GM12878 (cell line): Measurements from ENCODE around the gene TGDS. TPM values are rescaled to one million over a fixed set of nuclear protein-coding genes. Genes with fewer than 3 reads are reported as not detected.

ENCODE experiments used
- ATAC-seq: fragments of 200-7000 bp; cut with Tn5 transposase; 3 replicates; pipeline ENCODE4 v1.9.1; 2020; ENCODE audit warnings: mild to moderate bottlenecking, moderate library complexity
- BruUV-seq: library from RNA; stranded (reverse); fragments of 400-500 nt; replicated peaks from 2 replicates; lab custom pipeline; 2021; lab: Mats Ljungman, UMichigan
- CTCF ChIA-PET: fragments of 300-600 bp; sonication (Branson Sonifier 250); formaldehyde crosslinking; extraction: SDS; loops from one replicate; lab custom pipeline; 2021; ENCODE audit warnings: inconsistent platforms; lab: Yijun Ruan, JAX
- POLR2A ChIA-PET: fragments of 350-600 bp; formaldehyde crosslinking; extraction: SDS; loops from one replicate; lab custom pipeline; 2021; ENCODE audit warnings: inconsistent platforms; lab: Charles Lee
- RAD21 ChIA-PET: fragments of 300-600 bp; sonication (Branson Sonifier 250); formaldehyde crosslinking; loops from one replicate; lab custom pipeline; 2023; ENCODE audit warnings: antibody characterized with exemption; ENCODE audit not compliant: unreplicated experiment; lab: Charles Lee
- SMC1A ChIA-PET: fragments of 300-600 bp; sonication (Branson Sonifier 250); formaldehyde crosslinking; loops from one replicate; lab custom pipeline; 2023; ENCODE audit not compliant: unreplicated experiment, uncharacterized antibody; lab: Charles Lee
- DNase-seq: peaks from one replicate; pipeline ENCODE4 v3.0.0-alpha.2; 2011; ENCODE audit warnings: low read depth, low spot score
- FAIRE-seq: peaks from 3 replicates; lab custom pipeline; 2011; peaks lifted over from hg19 to GRCh38; lab: Jason Lieb, UNC
- H2AFZ ChIP-seq: 2 replicates; pipeline ENCODE4 v1.6.0; 2011; ENCODE audit warnings: low read depth, low read length, control low read depth; ENCODE audit not compliant: control insufficient read depth
- H3K27ac ChIP-seq: 2 replicates; pipeline ENCODE4 v1.5.1; 2011; ENCODE audit warnings: control low read depth; ENCODE audit not compliant: control insufficient read depth, insufficient read depth
- H3K27me3 ChIP-seq, 2 experiments: replicated peaks in 1 of 2; 2 replicates each; pipeline versions ENCODE4 v1.6.0 to v1.6.1; 2011; ENCODE audit warnings: low read length in 1 of 2; ENCODE audit not compliant: control insufficient read depth in 2 of 2, insufficient read depth in 2 of 2
- H3K36me3 ChIP-seq, 2 experiments: 2 replicates each; pipeline ENCODE4 v1.5.1; 2011; ENCODE audit warnings: low read length in 1 of 2; ENCODE audit not compliant: control insufficient read depth in 2 of 2, insufficient read depth in 2 of 2
- H3K4me1 ChIP-seq: 2 replicates; pipeline ENCODE4 v1.6.1; 2011; ENCODE audit warnings: mild to moderate bottlenecking, low read length, moderate library complexity, mixed read lengths; ENCODE audit not compliant: control insufficient read depth, insufficient read depth
- H3K4me2 ChIP-seq: 2 replicates; pipeline ENCODE4 v1.6.0; 2011; ENCODE audit warnings: control low read depth; ENCODE audit not compliant: control insufficient read depth, insufficient read depth
- H3K4me3 ChIP-seq: fragments of 200-600 bp; sonication (generic); 2 replicates; pipeline ENCODE4 v1.5.1; 2016
- H3K79me2 ChIP-seq: 2 replicates; pipeline ENCODE4 v1.6.0; 2011; ENCODE audit warnings: low read length; ENCODE audit not compliant: control insufficient read depth, insufficient read depth
- H3K9ac ChIP-seq: 2 replicates; pipeline ENCODE4 v1.8.0; 2011; ENCODE audit warnings: low read length, control low read depth, mixed read lengths; ENCODE audit not compliant: control insufficient read depth, insufficient read depth
- H3K9me3 ChIP-seq: replicated peaks from 3 replicates; pipeline ENCODE4 v1.5.1; 2011; ENCODE audit warnings: mild to moderate bottlenecking, low read length; ENCODE audit not compliant: control insufficient read depth, insufficient read depth
- H4K20me1 ChIP-seq: 2 replicates; pipeline ENCODE4 v1.6.0; 2011; ENCODE audit not compliant: control insufficient read depth, insufficient read depth
- BCL11A ChIP-seq: IDR thresholded peaks from 2 replicates; pipeline ENCODE4 v1.6.1; 2011; ENCODE audit warnings: low read depth, low read length
- CHD2 ChIP-seq: IDR thresholded peaks from 2 replicates; pipeline ENCODE4 v1.6.1; 2011; ENCODE audit warnings: low read depth, low read length, improper control_type of control experiment, borderline replicate concordance
- CHD4 ChIP-seq: fragments of 200-600 bp; sonication (generic); IDR thresholded peaks from 2 replicates; pipeline ENCODE4 v1.6.1; 2016; ENCODE audit warnings: mild to moderate bottlenecking
- CREB1 ChIP-seq: IDR thresholded peaks from 2 replicates; pipeline ENCODE4 v1.6.1; 2012; ENCODE audit warnings: low read depth, mild to moderate bottlenecking, inconsistent platforms
- E2F4 ChIP-seq: IDR thresholded peaks from 2 replicates; pipeline ENCODE4 v1.6.1; 2012; ENCODE audit warnings: low read depth, low read length, improper control_type of control experiment
- FOXK2 ChIP-seq: fragments of 450-650 bp; IDR thresholded peaks from 2 replicates; pipeline ENCODE4 v1.6.1; 2017; ENCODE audit warnings: mild to moderate bottlenecking, moderate library complexity
- HDGF ChIP-seq: fragments of 450-650 bp; IDR thresholded peaks from 2 replicates; pipeline ENCODE4 v1.6.1; 2016; ENCODE audit warnings: antibody characterized with exemption
- JUNB ChIP-seq: IDR thresholded peaks from 2 replicates; pipeline ENCODE4 v1.6.1; 2016; ENCODE audit warnings: antibody characterized with exemption, mild to moderate bottlenecking
- NR2C2 ChIP-seq: IDR thresholded peaks from 2 replicates; pipeline ENCODE4 v1.6.1; 2011; ENCODE audit warnings: borderline replicate concordance, low read depth; ENCODE audit not compliant: control insufficient read depth, insufficient read length
- PRDM15 ChIP-seq: fragments of 450-650 bp; formaldehyde crosslinking; IDR thresholded peaks from 2 replicates; pipeline ENCODE4 v1.4.0; 2020; ENCODE audit warnings: mild to moderate bottlenecking, moderate library complexity
- SIX5 ChIP-seq: IDR thresholded peaks from 2 replicates; pipeline ENCODE4 v1.6.1; 2011; ENCODE audit warnings: mild to moderate bottlenecking, low read depth, low read length, moderate library complexity; ENCODE audit not compliant: severe bottlenecking
- SMARCA5 ChIP-seq: fragments of 450-650 bp; IDR thresholded peaks from 2 replicates; pipeline ENCODE4 v1.6.1; 2017; ENCODE audit warnings: mild to moderate bottlenecking
- SMC3 ChIP-seq: IDR thresholded peaks from 2 replicates; pipeline ENCODE4 v1.6.1; 2011; ENCODE audit warnings: low read length, improper control_type of control experiment, borderline replicate concordance
- SPI1 ChIP-seq: IDR thresholded peaks from 2 replicates; pipeline ENCODE4 v1.6.1; 2011; ENCODE audit warnings: low read depth, mild to moderate bottlenecking, low read length, moderate library complexity, borderline replicate concordance; ENCODE audit not compliant: insufficient read depth
- SRF ChIP-seq, 2 experiments: IDR thresholded peaks; 2 replicates each; pipeline ENCODE4 v1.6.1; 2011; ENCODE audit warnings: low read depth in 2 of 2, low read length in 2 of 2, mild to moderate bottlenecking in 1 of 2, moderate library complexity in 1 of 2
- STAT3 ChIP-seq: IDR thresholded peaks from 2 replicates; pipeline ENCODE4 v1.6.1; 2011; ENCODE audit warnings: low read depth, low read length, improper control_type of control experiment
- ZBTB33 ChIP-seq: fragments of 450-650 bp; IDR thresholded peaks from 2 replicates; pipeline ENCODE4 v1.6.1; 2017; ENCODE audit warnings: mild to moderate bottlenecking
- ZNF622 ChIP-seq: fragments of 450-650 bp; IDR thresholded peaks from 2 replicates; pipeline ENCODE4 v1.6.1; 2017; ENCODE audit warnings: mild to moderate bottlenecking, inconsistent platforms
- ZZZ3 ChIP-seq: IDR thresholded peaks from 2 replicates; pipeline ENCODE4 v1.6.1; 2011; ENCODE audit warnings: low read depth; ENCODE audit not compliant: control insufficient read depth, insufficient read length
- WGBS: methylation state at CpG from one replicate; pipeline ENCODE4 v1.1.6; 2016; ENCODE audit warnings: low lambda C conversion rate; ENCODE audit not compliant: insufficient replicate concordance, insufficient coverage; ENCODE audit errors: missing lambda C conversion rate; 5-methylcytosine and 5-hydroxymethylcytosine counted together
- in situ Hi-C: fragments of 300-500 bp; cut with MboI; formaldehyde crosslinking; loops from 9 replicates; pipeline ENCODE4 v1.14.3; 2018; ENCODE audit warnings: mixed read lengths
- intact Hi-C: fragments of 100-400 bp; cut with micrococcal nuclease; formaldehyde crosslinking; loops from one replicate; pipeline ENCODE4 v1.14.2; 2022; ENCODE audit not compliant: unreplicated experiment
- polyA plus RNA-seq, 11 experiments: library from polyadenylated mRNA; depleted of rRNA in 4 of 11; unstranded in 6 of 11; stranded (reverse) in 5 of 11; fragments of >200 nt; fragmentation: Nextera tagmentation in 4 of 11; fragmentation: Illumina TruSeq in 1 of 11; extraction: Ambion mirVana in 4 of 11; extraction: Trizol in 1 of 11; gene quantifications; 1 replicate in 1 of 11; 2 replicates in 10 of 11; pipeline versions ENCODE4 v1.2.1 to v1.2.3, GENCODE V29; 2011 to 2016; ENCODE audit warnings: inconsistent platforms in 2 of 11, missing spikeins in 2 of 11, low read depth in 1 of 11
- total RNA-seq, 4 experiments: library from RNA; depleted of rRNA in 3 of 4; stranded (reverse); fragments of >200 nt in 3 of 4; fragmentation: Illumina TruSeq in 1 of 4; extraction: Trizol in 1 of 4; gene quantifications; 2 replicates each; pipeline versions ENCODE4 v1.2.1 to v1.2.3, GENCODE V29; 2013 to 2021

The TGDS gene
- total and polyA plus RNA-seq, 10 of the 15 experiments (the other 5 are each of a cell fraction or from before 2014, with no cell fraction given) = 13.1 to 44.3 (median 23.8) TPM

- TF ChIP-seq ZBTB33 (no peak), CREB1 (no peak), ZZZ3 (no peak)
Measured at GRCh38 chr13:94535231-94535630, 60.7 kb downstream of the TGDS start (continued).

- Histone ChIP-seq H2AFZ (no peak overlapping the region), H3K27ac (no peak overlapping the region), H4K20me1 (no peaks in the 10 kb centered on the region), H3K27me3 (peaks cover 0 to 1% of the 10 kb centered on the region in 2 experiments; a peak in 2 of 4 replicates), H3K4me2 (no peak overlapping the region), H3K9me3 (no peaks in the 10 kb centered on the region), H3K9ac (no peak overlapping the region), H3K79me2 (no peaks in the 10 kb centered on the region), H3K4me1 (no peaks in the 10 kb centered on the region), H3K36me3 (no peaks in the 10 kb centered on the region), H3K4me3 (no peak overlapping the region)
- BruUV-seq = no TSS peak
- ChIA-PET CTCF (no interaction called here), SMC1A (no interaction called here), RAD21 (no interaction called here), POLR2A (no interaction called here)
- DNase-seq = no peak
- ATAC-seq = no peak
- FAIRE-seq = no peak
- in situ Hi-C loops = no loop called here
- intact Hi-C loops = no loop called here
- 6% methylated on average over 1 of the region's 1 CpG for WGBS
- TF ChIP-seq SRF (IDR thresholded peaks at IDR 0.05; ENCODE audit: low read depth in 2 of 2, low read length in 2 of 2) = no peak
- TF ChIP-seq STAT3 = no peak
- no peak for TF ChIP-seq HDGF
- TF ChIP-seq SPI1 = no peak
- no peak for TF ChIP-seq NR2C2
- no peak for TF ChIP-seq BCL11A
- TF ChIP-seq SMC3 = no peak
- no peak for TF ChIP-seq FOXK2
- no peak for TF ChIP-seq JUNB
- no peak for TF ChIP-seq ZNF622
- TF ChIP-seq CHD4 = no peak
- no peak for TF ChIP-seq SMARCA5
- no peak for TF ChIP-seq PRDM15 (CRISPR knock-in tag)
- TF ChIP-seq CHD2 = no peak
- no peak for TF ChIP-seq SIX5
- no peak for TF ChIP-seq CREB1
- no peak for TF ChIP-seq E2F4
Measured at GRCh38 chr13:94534166-94534565, 61.8 kb downstream of the TGDS start.
